ENCODE measurements around the gene DNM2. TPM values are rescaled to one million over a fixed set of nuclear protein-coding genes. Genes with fewer than 3 reads are reported as not detected.
A peak's percentile ranks its signal among the peaks of the same experiment; 100 is the strongest.
"Not testable (repeated sequence)": the region's sequence is repeated elsewhere in the genome, so short reads cannot be mapped to it uniquely, and the experiment has no call there.

The DNM2 gene
- total RNA-seq: 100 to 1,000 TPM in 2 of 8 experiments, 10 to 100 TPM in 6; 23.2 to 128 (median 45.4) TPM

GRCh38 chr19:10717356-10718204, at the start of gene DNM2:
Gene DNM2, plus strand, starts transcription at chr19:10718079. Its CDS starts 164 bp downstream, at chr19:10718243.
- 0 to 3% (median 0%) methylated on average over 1 to 21 of the region's 57 CpGs; no CpG with 5 or more reads in 2 of the 10 experiments for WGBS, 10 experiments

DNA sequence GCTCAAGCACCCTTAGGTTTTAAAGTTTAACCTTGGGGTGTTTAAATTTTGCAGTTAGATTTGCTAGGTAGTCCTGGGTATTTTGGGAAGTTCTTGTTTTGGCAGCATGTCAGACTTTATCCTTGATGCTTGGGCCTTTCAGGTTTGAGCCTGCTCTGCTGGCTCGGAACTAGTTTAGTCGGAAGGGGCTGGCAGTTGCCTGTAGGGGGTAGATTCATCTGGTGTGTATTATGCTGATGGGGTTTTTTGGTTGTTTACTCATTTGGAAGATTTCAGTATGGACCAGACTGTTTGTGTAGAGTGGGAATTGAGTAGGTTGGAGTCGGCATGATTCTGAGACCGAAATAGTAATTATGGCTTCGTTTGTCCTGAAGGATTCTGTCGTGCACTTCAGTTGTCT, 48.6 kb upstream of the DNM2 start:
- WGBS, 10 experiments: 54 to 100% (median 91%) methylated on average over 2 to 5 of the region's 6 CpGs; no CpG with 5 or more reads in 2 of the 10 experiments
- Histone ChIP-seq H3K4me1 (replicated peaks in 1 of 2) (no peaks in the 10 kb centered on the region), H3K4me3 (no peak overlapping the region), H3K27ac (no peak overlapping the region)
- in situ Hi-C loops (cut with MboI; ENCODE audit: low pct_unique_long_range_greater_than_20kb in 2 of 9, low sequenced_read_pairs in 9 of 9, unreplicated experiment in 9 of 9): no loop called here
- ATAC-seq (replicated peaks in 6 of 8): peak in 1 of 8 experiments; percentile 23

More at GRCh38 chr19:10717356-10718204, at the start of gene DNM2:
- H3K4me1 ChIP-seq (replicated peaks in 1 of 2): peaks cover 9 to 11% of the 10 kb centered on the region in 2 donors
- H3K27ac ChIP-seq: peak within 1 kb of the TSS; percentile 83 to 89
- ATAC-seq (replicated peaks in 6 of 8): peak; percentile 84 to 91 (median 89)
- peak within 1 kb of the TSS; percentile 63 to 95 (median 86) for H3K4me3 ChIP-seq
- in situ Hi-C loops (cut with MboI; ENCODE audit: low pct_unique_long_range_greater_than_20kb in 2 of 9, low sequenced_read_pairs in 9 of 9, unreplicated experiment in 9 of 9): no loop called here

DNA sequence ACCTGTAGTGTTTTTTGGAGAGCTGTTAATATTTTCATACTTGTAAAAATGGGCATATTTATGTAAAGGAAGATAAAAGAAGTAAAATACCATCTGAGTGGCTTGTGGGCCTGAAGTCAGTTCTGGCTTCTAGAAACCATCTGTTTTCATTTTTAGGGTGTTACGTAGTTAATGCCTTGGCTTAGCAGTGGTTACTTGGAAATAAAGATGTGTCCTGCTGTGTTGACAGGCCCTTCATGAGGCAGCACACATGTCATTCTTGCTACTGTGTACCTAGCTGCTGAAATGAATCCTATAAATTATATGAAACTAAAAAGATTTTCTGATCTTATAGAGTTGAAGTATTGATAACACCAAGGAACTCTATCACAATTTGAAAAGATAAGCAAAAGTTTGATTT, 47.7 kb upstream of the DNM2 start:
- H3K27ac ChIP-seq: no peak overlapping the region
- peak in 3 of 8 experiments; percentile 64 to 91 (median 68) for ATAC-seq (replicated peaks in 6 of 8)
- 0 to 100% (median 100%) methylated on average over 1 of the region's 1 CpG; no CpG with 5 or more reads in 5 of the 10 experiments for whole genome bisulfite sequencing, 10 experiments
- no peak overlapping the region for H3K4me3 ChIP-seq
- no peaks in the 10 kb centered on the region for H3K4me1 ChIP-seq (replicated peaks in 1 of 2)
- in situ Hi-C loops (cut with MboI; ENCODE audit: low pct_unique_long_range_greater_than_20kb in 2 of 9, low sequenced_read_pairs in 9 of 9, unreplicated experiment in 9 of 9): no loop called here

- in situ Hi-C loops (cut with MboI; ENCODE audit: low pct_unique_long_range_greater_than_20kb in 2 of 9, low sequenced_read_pairs in 9 of 9, unreplicated experiment in 9 of 9): no loop called here
- Histone ChIP-seq H3K4me1 (replicated peaks in 1 of 2) (no peaks in the 10 kb centered on the region), H3K4me3 (no peak overlapping the region), H3K27ac (no peak overlapping the region)
- no peak for ATAC-seq (replicated peaks in 6 of 8)
- WGBS, 10 experiments: 87 to 100% (median 94%) methylated on average over 2 to 12 of the region's 24 CpGs; no CpG with 5 or more reads in 2 of the 10 experiments
Measured at GRCh38 chr19:10670876-10671804, 46.7 kb upstream of the DNM2 start.

DNA sequence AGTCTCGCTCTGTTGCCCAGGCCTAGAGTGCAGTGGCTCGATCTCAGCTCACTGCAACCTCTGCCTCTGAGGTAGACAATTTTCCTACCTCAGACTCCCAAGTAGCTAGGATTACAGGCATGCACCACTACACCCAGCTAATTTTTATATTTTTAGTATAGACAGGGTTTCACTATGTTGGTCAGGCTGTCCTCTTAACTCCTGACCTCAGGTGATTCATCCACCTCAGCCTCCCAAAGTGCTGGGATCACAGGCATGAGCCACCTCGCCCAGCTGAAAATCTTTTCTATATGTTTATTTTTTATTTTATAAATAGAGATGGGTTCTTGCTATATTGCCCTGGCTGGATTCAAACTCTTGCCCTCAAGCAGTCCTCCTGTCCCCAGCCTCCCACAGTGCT, 46.0 kb upstream of the DNM2 start:
- in situ Hi-C loops (cut with MboI; ENCODE audit: low pct_unique_long_range_greater_than_20kb in 2 of 9, low sequenced_read_pairs in 9 of 9, unreplicated experiment in 9 of 9); H3K27ac ChIP-seq; H3K4me1 ChIP-seq (replicated peaks in 1 of 2); H3K4me3 ChIP-seq; ATAC-seq (replicated peaks in 6 of 8): not testable (repeated sequence)
- 89 to 100% (median 100%) methylated on average over 1 to 3 of the region's 3 CpGs; no CpG with 5 or more reads in 4 of the 10 experiments for WGBS, 10 experiments

DNA sequence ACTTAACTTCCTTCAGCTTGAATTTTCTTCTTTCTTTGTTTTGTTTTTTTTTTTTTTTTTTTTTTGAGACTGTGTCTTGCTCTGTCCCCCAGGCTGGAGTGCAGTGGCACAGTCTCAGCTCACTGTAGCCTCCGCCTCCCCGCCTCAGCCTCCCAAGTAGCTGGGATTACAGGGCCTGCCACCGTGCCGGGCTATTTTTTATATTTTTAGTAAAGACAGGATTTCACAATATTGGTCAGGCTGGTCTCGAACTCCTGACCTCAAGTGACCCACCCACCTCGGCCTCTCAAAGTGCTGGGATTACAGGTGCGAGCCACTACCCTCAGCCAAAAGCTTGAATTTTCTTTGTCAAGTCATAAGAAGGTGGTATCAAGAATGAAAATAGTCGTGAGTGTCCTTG, 42.7 kb upstream of the DNM2 start:
- WGBS, 10 experiments: 72 to 100% (median 96%) methylated on average over 3 to 8 of the region's 8 CpGs; no CpG with 5 or more reads in 2 of the 10 experiments
- ATAC-seq (replicated peaks in 6 of 8); in situ Hi-C loops (cut with MboI; ENCODE audit: low pct_unique_long_range_greater_than_20kb in 2 of 9, low sequenced_read_pairs in 9 of 9, unreplicated experiment in 9 of 9); H3K4me1 ChIP-seq (replicated peaks in 1 of 2); H3K4me3 ChIP-seq; H3K27ac ChIP-seq: not testable (repeated sequence)

DNA sequence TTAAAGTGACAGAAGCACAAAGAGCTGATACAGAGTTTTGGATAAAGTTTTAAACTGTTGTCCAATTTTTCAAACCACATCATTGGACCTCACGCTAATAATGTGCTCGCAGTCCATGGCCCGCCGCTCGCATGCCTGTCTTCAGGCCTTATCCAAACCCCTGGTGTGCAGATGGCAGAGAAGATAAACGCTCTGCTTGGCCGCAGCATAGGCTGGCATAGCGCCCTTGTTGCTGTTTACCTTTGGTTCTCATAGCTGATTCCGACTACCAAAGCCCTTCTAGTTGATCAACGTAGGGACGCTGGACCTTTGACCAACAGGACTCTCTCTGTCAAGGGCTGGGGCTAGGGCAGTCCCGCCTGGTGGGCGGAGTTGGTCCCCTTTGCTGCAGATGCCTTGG, 40.1 kb upstream of the DNM2 start:
- Histone ChIP-seq H3K4me3 (no peak overlapping the region), H3K27ac (no peak overlapping the region), H3K4me1 (replicated peaks in 1 of 2) (no peaks in the 10 kb centered on the region)
- in situ Hi-C loops (cut with MboI; ENCODE audit: low pct_unique_long_range_greater_than_20kb in 2 of 9, low sequenced_read_pairs in 9 of 9, unreplicated experiment in 9 of 9): no loop called here
- WGBS, 10 experiments: 76 to 100% (median 93%) methylated on average over 1 to 12 of the region's 13 CpGs
- ATAC-seq (replicated peaks in 6 of 8): peak in 2 of 8 experiments; percentile 37 to 89

- 83 to 100% (median 100%) methylated on average over 1 to 6 of the region's 12 CpGs; no CpG with 5 or more reads in 2 of the 10 experiments for WGBS, 10 experiments
- in situ Hi-C loops (cut with MboI; ENCODE audit: low pct_unique_long_range_greater_than_20kb in 2 of 9, low sequenced_read_pairs in 9 of 9, unreplicated experiment in 9 of 9): no loop called here
- Histone ChIP-seq H3K4me1 (replicated peaks in 1 of 2) (no peaks in the 10 kb centered on the region), H3K27ac (no peak overlapping the region), H3K4me3 (no peak overlapping the region)
- no peak for ATAC-seq (replicated peaks in 6 of 8)
Measured at GRCh38 chr19:10678813-10679212, 39.1 kb upstream of the DNM2 start.

GRCh38 chr19:10679743-10680142, 38.1 kb upstream of the DNM2 start:
- WGBS, 10 experiments: 84 to 100% (median 95%) methylated on average over 2 to 7 of the region's 18 CpGs; no CpG with 5 or more reads in 4 of the 10 experiments
- no peak overlapping the region for H3K27ac ChIP-seq
- in situ Hi-C loops (cut with MboI; ENCODE audit: low pct_unique_long_range_greater_than_20kb in 2 of 9, low sequenced_read_pairs in 9 of 9, unreplicated experiment in 9 of 9): no loop called here

DNA sequence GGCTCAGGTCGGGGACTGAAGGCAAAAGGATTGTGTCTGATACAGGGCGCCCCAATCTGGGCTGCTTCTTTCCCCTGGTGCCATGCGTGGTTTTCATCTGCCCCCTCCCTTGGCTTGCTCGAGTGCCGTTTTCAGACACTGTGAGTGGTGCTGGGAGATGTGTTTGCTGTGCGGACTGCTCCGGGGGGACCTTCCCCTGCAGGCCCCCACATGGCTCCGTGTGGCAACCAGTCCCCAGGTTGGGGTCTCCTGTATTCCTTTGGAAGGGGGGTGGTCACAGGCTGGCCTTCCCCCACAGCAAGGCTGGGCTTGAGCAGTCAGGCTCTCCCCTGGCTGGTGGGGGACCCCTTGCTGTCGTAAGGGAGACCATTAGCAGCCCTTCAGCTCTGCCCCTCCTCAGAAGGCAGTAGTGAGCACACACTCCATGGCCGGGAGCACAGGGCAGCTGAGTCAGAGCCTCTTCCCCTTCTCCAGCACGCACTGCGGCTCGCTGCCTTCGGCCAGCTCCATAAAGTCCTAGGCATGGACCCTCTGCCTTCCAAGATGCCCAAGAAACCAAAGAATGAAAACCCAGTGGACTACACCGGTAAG, 37.2 kb upstream of the DNM2 start:
- no peak overlapping the region for H3K27ac ChIP-seq

More at GRCh38 chr19:10679743-10680142, 38.1 kb upstream of the DNM2 start:
- no peaks in the 10 kb centered on the region for H3K4me1 ChIP-seq (replicated peaks in 1 of 2)
- ATAC-seq (replicated peaks in 6 of 8): peak in 2 of 8 experiments; percentile 15 to 23
- H3K4me3 ChIP-seq: no peak overlapping the region

GRCh38 chr19:10681658-10682057, 36.2 kb upstream of the DNM2 start:
- 83 to 100% (median 100%) methylated on average over 1 to 2 of the region's 4 CpGs; no CpG with 5 or more reads in 5 of the 10 experiments for WGBS, 10 experiments
- ATAC-seq (replicated peaks in 6 of 8): no peak
- Histone ChIP-seq H3K27ac (no peak overlapping the region), H3K4me3 (no peak overlapping the region), H3K4me1 (replicated peaks in 1 of 2) (peaks cover 7 to 9% of the 10 kb centered on the region in 2 donors)
- in situ Hi-C loops (cut with MboI; ENCODE audit: low pct_unique_long_range_greater_than_20kb in 2 of 9, low sequenced_read_pairs in 9 of 9, unreplicated experiment in 9 of 9): no loop called here

More for the DNA sequence above, 37.2 kb upstream of the DNM2 start:
- H3K4me3 ChIP-seq: no peak overlapping the region
- 90 to 100% (median 95%) methylated on average over 1 to 3 of the region's 15 CpGs; no CpG with 5 or more reads in 6 of the 10 experiments for WGBS, 10 experiments
- in situ Hi-C loops (cut with MboI; ENCODE audit: low pct_unique_long_range_greater_than_20kb in 2 of 9, low sequenced_read_pairs in 9 of 9, unreplicated experiment in 9 of 9): no loop called here
- H3K4me1 ChIP-seq (replicated peaks in 1 of 2): peaks cover 0 to under 1% of the 10 kb centered on the region in 2 donors
- peak in 1 of 8 experiments; percentile 12 for ATAC-seq (replicated peaks in 6 of 8)

- no peak overlapping the region for H3K27ac ChIP-seq
- 50 to 100% (median 86%) methylated on average over 1 to 5 of the region's 15 CpGs; no CpG with 5 or more reads in 5 of the 10 experiments for WGBS, 10 experiments
- H3K4me3 ChIP-seq: no peak overlapping the region
- in situ Hi-C loops (cut with MboI; ENCODE audit: low pct_unique_long_range_greater_than_20kb in 2 of 9, low sequenced_read_pairs in 9 of 9, unreplicated experiment in 9 of 9): no loop called here
- no peak for ATAC-seq (replicated peaks in 6 of 8)
- H3K4me1 ChIP-seq (replicated peaks in 1 of 2): peaks cover 11 to 13% of the 10 kb centered on the region in 2 donors
Measured at GRCh38 chr19:10682397-10683063, 35.3 kb upstream of the DNM2 start.

All from motor neuron (in vitro differentiated cells).